HepG2 (cell line): ENCODE data around the gene ESYT2. TPM values are rescaled to one million over a fixed set of nuclear protein-coding genes. Genes with fewer than 3 reads are reported as not detected.

Source experiments
- ATAC-seq: fragments of 200-7000 bp; cut with Tn5 transposase; 3 replicates; pipeline ENCODE4 v1.9.1; 2020; ENCODE audit warnings: mild to moderate bottlenecking, moderate library complexity
- BruUV-seq: library from RNA; stranded (reverse); fragments of 400-500 nt; replicated peaks from 2 replicates; lab custom pipeline; 2021; lab: Mats Ljungman, UMichigan
- CTCF ChIA-PET: fragments of 300-600 bp; formaldehyde crosslinking; extraction: SDS; loops from one replicate; lab custom pipeline; 2021; ENCODE audit warnings: low total read pairs, inconsistent platforms, low intra/inter-chr PET ratio; lab: Yijun Ruan, JAX
- POLR2A ChIA-PET: fragments of 350-600 bp; sonication (Branson Sonifier 250); formaldehyde crosslinking; loops from one replicate; lab custom pipeline; 2020; ENCODE audit warnings: antibody characterized with exemption, inconsistent platforms; lab: Yijun Ruan, JAX
- DNase-seq: peaks from one replicate; pipeline ENCODE4 v3.0.0-alpha.2; 2015; ENCODE audit warnings: low spot score
- FAIRE-seq: peaks from 3 replicates; lab custom pipeline; 2011; peaks lifted over from hg19 to GRCh38; lab: Jason Lieb, UNC
- H2AFZ ChIP-seq: one replicate; pipeline ENCODE4 v1.6.1; 2011; ENCODE audit warnings: low read length, inconsistent platforms
- H3K27ac ChIP-seq: fragments of 300-600 bp; 3 replicates; pipeline ENCODE4 v1.8.0; 2011; ENCODE audit warnings: mixed run types, mild to moderate bottlenecking, mixed read lengths, low read length, inconsistent platforms; ENCODE audit not compliant: insufficient read depth; ENCODE audit errors: extremely low read length
- H3K27me3 ChIP-seq, 2 experiments: fragments of 200-600 bp in 1 of 2; 2 replicates in 1 of 2; 3 replicates in 1 of 2; pipeline versions ENCODE4 v1.6.0 to v1.8.0; 2011; ENCODE audit warnings: low read length in 2 of 2, mild to moderate bottlenecking in 2 of 2, moderate library complexity in 2 of 2, inconsistent platforms in 1 of 2; ENCODE audit not compliant: insufficient read depth in 2 of 2, control insufficient read depth in 1 of 2
- H3K36me3 ChIP-seq, 2 experiments: fragments of 200-600 bp in 1 of 2; replicated peaks in 1 of 2; 2 replicates in 1 of 2; 3 replicates in 1 of 2; pipeline versions ENCODE4 v1.5.1 to v1.8.0; 2011; ENCODE audit warnings: low read length in 2 of 2, inconsistent platforms in 1 of 2; ENCODE audit not compliant: insufficient read depth in 2 of 2, control insufficient read depth in 1 of 2
- H3K4me1 ChIP-seq: 2 replicates; pipeline ENCODE4 v1.5.1; 2012; ENCODE audit warnings: low read length, inconsistent platforms; ENCODE audit not compliant: insufficient read depth
- H3K4me2 ChIP-seq: 2 replicates; pipeline ENCODE4 v1.6.0; 2011; ENCODE audit warnings: low read depth, low read length, inconsistent platforms
- H3K4me3 ChIP-seq, 3 experiments: fragments of 200-600 bp in 1 of 3; sonication (generic), shearing (Covaris generic) in 1 of 3; replicated peaks in 1 of 3; 2 replicates each; pipeline ENCODE4 v1.5.1; 2011 to 2016; ENCODE audit warnings: low read length in 3 of 3, inconsistent platforms in 2 of 3, low read depth in 2 of 3, mild to moderate bottlenecking in 2 of 3, control low read depth in 1 of 3, mixed read lengths in 1 of 3; ENCODE audit not compliant: insufficient read depth in 1 of 3
- H3K79me2 ChIP-seq: one replicate; pipeline ENCODE4 v1.6.1; 2011; ENCODE audit warnings: low read length, inconsistent platforms; ENCODE audit not compliant: insufficient read depth
- H3K9ac ChIP-seq: 2 replicates; pipeline ENCODE4 v1.6.0; 2011; ENCODE audit warnings: mild to moderate bottlenecking, low read depth, low read length, inconsistent platforms; ENCODE audit not compliant: insufficient read depth
- H3K9me3 ChIP-seq: 2 replicates; pipeline ENCODE4 v1.5.1; 2012; ENCODE audit warnings: mild to moderate bottlenecking, low read length
- H4K20me1 ChIP-seq: 2 replicates; pipeline ENCODE4 v1.6.0; 2011; ENCODE audit warnings: inconsistent platforms, mild to moderate bottlenecking, low read length, moderate library complexity; ENCODE audit not compliant: insufficient read depth
- ATAD3A ChIP-seq: sonication (generic); formaldehyde crosslinking; IDR thresholded peaks from 2 replicates; pipeline ENCODE4 v1.4.0; 2020; ENCODE audit warnings: missing genetic modification reagents
- MYC ChIP-seq: sonication (generic); formaldehyde crosslinking; IDR thresholded peaks from 2 replicates; pipeline ENCODE4 v1.9.0; 2021; ENCODE audit warnings: missing genetic modification reagents, borderline replicate concordance
- PRMT3 ChIP-seq: sonication (generic); formaldehyde crosslinking; IDR thresholded peaks from 2 replicates; pipeline ENCODE4 v1.8.1; 2022; ENCODE audit warnings: low read depth, mild to moderate bottlenecking, moderate library complexity, missing genetic modification reagents, borderline replicate concordance
- ZC3H4 ChIP-seq: sonication (generic); formaldehyde crosslinking; IDR thresholded peaks from 2 replicates; pipeline ENCODE4 v1.4.0; 2020; ENCODE audit warnings: missing genetic modification reagents, borderline replicate concordance
- ZNF296 ChIP-seq: sonication (generic); formaldehyde crosslinking; conservative IDR thresholded peaks from 2 replicates; pipeline ENCODE4 v1.5.0; 2020; ENCODE audit warnings: mild to moderate bottlenecking, missing genetic modification reagents
- ZNF407 ChIP-seq: sonication (generic); formaldehyde crosslinking; IDR thresholded peaks from one replicate; pipeline ENCODE4 v1.5.1; 2020; ENCODE audit warnings: mild to moderate bottlenecking, missing genetic modification reagents; ENCODE audit errors: not compliant biosample characterization
- ZNF841 ChIP-seq: sonication (generic); formaldehyde crosslinking; IDR thresholded peaks from 2 replicates; pipeline ENCODE4 v1.8.1; 2023; ENCODE audit warnings: missing genetic modification reagents, borderline replicate concordance
- WGBS: methylation state at CpG from one replicate; pipeline ENCODE4 v1.1.6; 2017; ENCODE audit warnings: low lambda C conversion rate; 5-methylcytosine and 5-hydroxymethylcytosine counted together
- in situ Hi-C: cut with HindIII; loops from 2 replicates; pipeline ENCODE4 v1.10.0; 2017; ENCODE audit warnings: low pct_unique_long_range_greater_than_20kb; ENCODE audit not compliant: extremely low pct_ligation_motif_present
- intact Hi-C: fragments of 100-400 bp; cut with micrococcal nuclease; formaldehyde crosslinking; loops from one replicate; pipeline ENCODE4 v1.10.0; 2022; ENCODE audit not compliant: unreplicated experiment
- polyA plus RNA-seq, 8 experiments: library from polyadenylated mRNA; depleted of rRNA in 3 of 8; stranded (reverse) in 7 of 8; unstranded in 1 of 8; fragments of >200 nt; fragmentation: Illumina TruSeq in 4 of 8; extraction: Trizol in 4 of 8; gene quantifications; 2 replicates each; pipeline versions ENCODE4 v1.2.1 to v1.2.3, GENCODE V29; 2011 to 2016; ENCODE audit warnings: low read depth in 4 of 8, missing spikeins in 1 of 8, mixed read lengths in 1 of 8; ENCODE audit not compliant: insufficient read depth in 1 of 8
- total RNA-seq, 5 experiments: library from RNA; depleted of rRNA; stranded (reverse); fragments of >200 nt; fragmentation: Illumina TruSeq; extraction: Trizol; gene quantifications; 2 replicates each; pipeline ENCODE4 v1.2.3, GENCODE V29; 2016; ENCODE audit warnings: low read depth in 1 of 5
- TF ChIP-seq, protein P1 (sequence below): sonication (generic); formaldehyde crosslinking; IDR thresholded peaks from 2 replicates; pipeline ENCODE4 v1.4.0; 2020; ENCODE audit warnings: missing genetic modification reagents
- TF ChIP-seq, protein P2 (sequence below): sonication (generic); formaldehyde crosslinking; IDR thresholded peaks from 2 replicates; pipeline ENCODE4 v1.4.0; 2020; ENCODE audit warnings: mild to moderate bottlenecking, missing genetic modification reagents
- TF ChIP-seq, protein P3 (sequence below): fragments of 450-650 bp; IDR thresholded peaks from 2 replicates; pipeline ENCODE4 v1.6.1; 2016

Gene ESYT2
- total and polyA plus RNA-seq, 2 of the 13 experiments (the other 11 are each of a cell fraction or from before 2014, with no cell fraction given): 28.5 to 37.3 TPM

DNA sequence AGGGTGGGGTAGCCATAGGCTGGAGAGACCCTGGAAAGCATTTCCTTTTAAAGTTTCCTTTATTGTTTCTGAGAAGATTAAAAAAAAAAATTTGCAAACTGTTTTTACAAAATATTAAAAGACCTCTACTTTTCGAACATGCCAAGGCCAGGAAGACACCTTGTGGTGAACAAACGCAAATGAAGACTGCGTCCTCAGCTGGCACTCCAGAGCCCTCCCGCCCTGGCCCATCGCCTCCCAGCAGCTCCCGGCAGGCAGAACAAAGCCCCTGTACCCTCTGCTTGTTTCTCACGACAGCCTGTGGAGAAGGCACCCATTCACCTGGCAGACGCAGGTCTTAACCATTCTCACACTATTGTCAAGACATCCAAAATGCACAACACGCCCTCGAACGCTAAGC, 56.4 kb downstream of the ESYT2 start:
- 98% methylated on average over 11 of the region's 11 CpGs for WGBS
- in situ Hi-C loops: no loop called here
- FAIRE-seq (no peak), DNase-seq (no peak), ATAC-seq (no peak)
- Histone ChIP-seq H3K27ac (no peak overlapping the region), H3K4me2 (no peak overlapping the region), H3K79me2 (no peaks in the 10 kb centered on the region), H3K9ac (no peak overlapping the region), H3K27me3 (no peaks in the 10 kb centered on the region), H3K9me3 (no peaks in the 10 kb centered on the region), H3K36me3 (peaks cover 5 to 11% of the 10 kb centered on the region in 2 experiments; a peak in 3 of 5 replicates), H3K4me3 (no peak overlapping the region), H2AFZ (no peak overlapping the region), H4K20me1 (no peaks in the 10 kb centered on the region), H3K4me1 (no peaks in the 10 kb centered on the region)
- intact Hi-C loops: no loop called here
- TF ChIP-seq ZNF407 (no peak), ZC3H4 (CRISPR knock-in tag) (no peak), ZNF296 (CRISPR knock-in tag) (no peak), PRMT3 (no peak), MYC (no peak), ATAD3A (CRISPR knock-in tag) (no peak), ZNF841 (CRISPR knock-in tag) (no peak)
- TF ChIP-seq, protein P1, sequence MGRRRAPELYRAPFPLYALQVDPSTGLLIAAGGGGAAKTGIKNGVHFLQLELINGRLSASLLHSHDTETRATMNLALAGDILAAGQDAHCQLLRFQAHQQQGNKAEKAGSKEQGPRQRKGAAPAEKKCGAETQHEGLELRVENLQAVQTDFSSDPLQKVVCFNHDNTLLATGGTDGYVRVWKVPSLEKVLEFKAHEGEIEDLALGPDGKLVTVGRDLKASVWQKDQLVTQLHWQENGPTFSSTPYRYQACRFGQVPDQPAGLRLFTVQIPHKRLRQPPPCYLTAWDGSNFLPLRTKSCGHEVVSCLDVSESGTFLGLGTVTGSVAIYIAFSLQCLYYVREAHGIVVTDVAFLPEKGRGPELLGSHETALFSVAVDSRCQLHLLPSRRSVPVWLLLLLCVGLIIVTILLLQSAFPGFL (CRISPR knock-in tag): no peak
- TF ChIP-seq, protein P2, sequence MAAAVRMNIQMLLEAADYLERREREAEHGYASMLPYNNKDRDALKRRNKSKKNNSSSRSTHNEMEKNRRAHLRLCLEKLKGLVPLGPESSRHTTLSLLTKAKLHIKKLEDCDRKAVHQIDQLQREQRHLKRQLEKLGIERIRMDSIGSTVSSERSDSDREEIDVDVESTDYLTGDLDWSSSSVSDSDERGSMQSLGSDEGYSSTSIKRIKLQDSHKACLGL: no peak
- TF ChIP-seq, protein P3, sequence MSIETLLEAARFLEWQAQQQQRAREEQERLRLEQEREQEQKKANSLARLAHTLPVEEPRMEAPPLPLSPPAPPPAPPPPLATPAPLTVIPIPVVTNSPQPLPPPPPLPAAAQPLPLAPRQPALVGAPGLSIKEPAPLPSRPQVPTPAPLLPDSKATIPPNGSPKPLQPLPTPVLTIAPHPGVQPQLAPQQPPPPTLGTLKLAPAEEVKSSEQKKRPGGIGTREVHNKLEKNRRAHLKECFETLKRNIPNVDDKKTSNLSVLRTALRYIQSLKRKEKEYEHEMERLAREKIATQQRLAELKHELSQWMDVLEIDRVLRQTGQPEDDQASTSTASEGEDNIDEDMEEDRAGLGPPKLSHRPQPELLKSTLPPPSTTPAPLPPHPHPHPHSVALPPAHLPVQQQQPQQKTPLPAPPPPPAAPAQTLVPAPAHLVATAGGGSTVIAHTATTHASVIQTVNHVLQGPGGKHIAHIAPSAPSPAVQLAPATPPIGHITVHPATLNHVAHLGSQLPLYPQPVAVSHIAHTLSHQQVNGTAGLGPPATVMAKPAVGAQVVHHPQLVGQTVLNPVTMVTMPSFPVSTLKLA: no peak
- POLR2A ChIA-PET: no interaction called here
- no TSS peak for BruUV-seq
- CTCF ChIA-PET: no interaction called here
